ENCODE data around the gene PRKG1.
A peak's percentile ranks its signal among the peaks of the same experiment; 100 is the strongest.
"Not testable (repeated sequence)": the region's sequence is repeated elsewhere in the genome, so short reads cannot be mapped to it uniquely, and the experiment has no call there.

The PRKG1 gene

GRCh38 chr10:51119441-51119840 lies 45.2 kb downstream of the PRKG1 start:
- no peak for DNase-seq

GRCh38 chr10:51121861-51122260 lies 47.6 kb downstream of the PRKG1 start:
- DNase-seq, result no peak

- DNase-seq, result peak; percentile 40
Observed at GRCh38 chr10:51124852-51125251, 50.6 kb downstream of the PRKG1 start.

- DNase-seq, result no peak
Observed at GRCh38 chr10:51125518-51125917, 51.2 kb downstream of the PRKG1 start.

GRCh38 chr10:51129946-51130544 lies 55.8 kb downstream of the PRKG1 start:
- no peak for DNase-seq

GRCh38 chr10:51137756-51138529 lies 63.7 kb downstream of the PRKG1 start:
- no peak for DNase-seq

- DNase-seq, result no peak
Observed at GRCh38 chr10:51139176-51139575, 64.9 kb downstream of the PRKG1 start.

GRCh38 chr10:51141010-51141409 lies 66.7 kb downstream of the PRKG1 start:
- DNase-seq, result no peak

GRCh38 chr10:51144161-51144781 lies 70.0 kb downstream of the PRKG1 start:
- no peak for DNase-seq

GRCh38 chr10:51145375-51145774 lies 71.1 kb downstream of the PRKG1 start:
- DNase-seq, result no peak

- no peak for DNase-seq
Observed at GRCh38 chr10:51147644-51148399, 73.5 kb downstream of the PRKG1 start.

GRCh38 chr10:51156926-51157325 lies 82.6 kb downstream of the PRKG1 start:
- no peak for DNase-seq

- no peak for DNase-seq
Observed at GRCh38 chr10:51158832-51159231, 84.5 kb downstream of the PRKG1 start.

- DNase-seq, result no peak
Observed at GRCh38 chr10:51159841-51160240, 85.6 kb downstream of the PRKG1 start.

- no peak for DNase-seq
Observed at GRCh38 chr10:51162002-51162401, 87.7 kb downstream of the PRKG1 start.

- not testable (repeated sequence) for DNase-seq
Observed at GRCh38 chr10:51163380-51164049, 89.2 kb downstream of the PRKG1 start.

- no peak for DNase-seq
Observed at GRCh38 chr10:51168086-51168815, 94.0 kb downstream of the PRKG1 start.

- no peak for DNase-seq
Observed at GRCh38 chr10:51169111-51169510, 94.8 kb downstream of the PRKG1 start.

GRCh38 chr10:51170518-51171245 lies 96.4 kb downstream of the PRKG1 start:
- no peak for DNase-seq

GRCh38 chr10:51171946-51172345 lies 97.7 kb downstream of the PRKG1 start:
- no peak for DNase-seq

GRCh38 chr10:51176976-51177695 lies 102.8 kb downstream of the PRKG1 start:
- no peak for DNase-seq
